ENCODE data around the gene GCG.
A peak's percentile ranks its signal among the peaks of the same experiment; 100 is the strongest.

GCG gene

DNA sequence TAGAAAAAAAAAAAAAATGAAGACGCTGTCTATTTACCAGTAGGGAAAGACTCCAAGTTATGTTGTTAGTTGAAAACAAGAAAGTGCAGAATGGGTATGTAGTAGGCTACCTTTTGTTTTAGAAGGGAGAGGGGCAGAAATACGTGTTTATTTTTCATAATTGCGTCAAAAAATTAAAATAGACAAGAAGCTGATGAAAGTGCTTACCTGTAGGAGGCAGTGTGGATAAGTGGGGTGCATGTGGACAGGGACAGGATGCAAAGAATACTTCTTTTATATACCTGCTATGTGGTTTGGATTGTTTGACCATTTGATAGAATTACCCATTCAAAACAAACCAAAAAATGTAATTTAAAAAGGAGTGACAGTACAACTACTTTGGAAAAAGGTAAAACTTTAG, 3.0 kb upstream of the GCG start:
- Histone ChIP-seq H4K20me1 (ENCODE audit: low read depth, low read length) (0 out of 2 replicates have a peak, but pooled peaks cover 3% of the 10 kb centered on the region), H3K4me3 (ENCODE audit: insufficient read depth, low read length, poor library complexity, severe bottlenecking) (no peak overlapping the region), H3K27ac (ENCODE audit: low read depth, low read length) (no peak overlapping the region), H3K27me3 (ENCODE audit: low read length) (no peaks in the 10 kb centered on the region), H3K4me2 (ENCODE audit: low read depth, low read length, poor library complexity, severe bottlenecking) (no peak overlapping the region), H3K9me2 (replicated peaks; ENCODE audit: insufficient read depth, low read length) (no peaks in the 10 kb centered on the region), H3K36me3 (ENCODE audit: low read length) (no peaks in the 10 kb centered on the region), H3K79me2 (ENCODE audit: insufficient read depth, low read length) (no peaks in the 10 kb centered on the region), H3K9me3 (ENCODE audit: insufficient read depth, low read length) (no peaks in the 10 kb centered on the region), H2AFZ (ENCODE audit: low read depth, low read length, severe bottlenecking) (no peak overlapping the region), H3K9ac (ENCODE audit: low read length) (no peak overlapping the region), H3F3A (ENCODE audit: insufficient read depth) (no peaks in the 10 kb centered on the region)
- TF ChIP-seq EZH2phosphoT487 (conservative IDR thresholded peaks at IDR 0.05; ENCODE audit: low read length) (no peak), CTCF (IDR thresholded peaks at IDR 0.05; ENCODE audit: insufficient read depth, low read length, poor library complexity, severe bottlenecking) (no peak)

- Histone ChIP-seq H3K9me3 (ENCODE audit: insufficient read depth, low read length) (no peaks in the 10 kb centered on the region), H3K27ac (ENCODE audit: low read depth, low read length) (no peak overlapping the region), H3K9me2 (replicated peaks; ENCODE audit: insufficient read depth, low read length) (no peaks in the 10 kb centered on the region), H3K79me2 (ENCODE audit: insufficient read depth, low read length) (no peaks in the 10 kb centered on the region), H3K36me3 (ENCODE audit: low read length) (no peaks in the 10 kb centered on the region), H3K4me3 (ENCODE audit: insufficient read depth, low read length, poor library complexity, severe bottlenecking) (no peak overlapping the region), H3F3A (ENCODE audit: insufficient read depth) (no peaks in the 10 kb centered on the region), H3K4me2 (ENCODE audit: low read depth, low read length, poor library complexity, severe bottlenecking) (no peak overlapping the region), H3K9ac (ENCODE audit: low read length) (no peak overlapping the region), H3K27me3 (ENCODE audit: low read length) (no peaks in the 10 kb centered on the region), H2AFZ (ENCODE audit: low read depth, low read length, severe bottlenecking) (no peak overlapping the region), H4K20me1 (ENCODE audit: low read depth, low read length) (0 out of 2 replicates have a peak, but pooled peaks cover 3% of the 10 kb centered on the region)
- TF ChIP-seq CTCF (IDR thresholded peaks at IDR 0.05; ENCODE audit: insufficient read depth, low read length, poor library complexity, severe bottlenecking) (peak; percentile 73), EZH2phosphoT487 (conservative IDR thresholded peaks at IDR 0.05; ENCODE audit: low read length) (no peak)
Observed at GRCh38 chr2:162153608-162154224, 1.7 kb upstream of the GCG start.

GRCh38 chr2:162149940-162150339, 2.1 kb downstream of the GCG start:
- TF ChIP-seq EZH2phosphoT487 (conservative IDR thresholded peaks at IDR 0.05; ENCODE audit: low read length) (no peak), CTCF (IDR thresholded peaks at IDR 0.05; ENCODE audit: insufficient read depth, low read length, poor library complexity, severe bottlenecking) (no peak)
- Histone ChIP-seq H3K9me3 (ENCODE audit: insufficient read depth, low read length) (no peaks in the 10 kb centered on the region), H3K9me2 (replicated peaks; ENCODE audit: insufficient read depth, low read length) (no peaks in the 10 kb centered on the region), H3K9ac (ENCODE audit: low read length) (no peak overlapping the region), H3K27ac (ENCODE audit: low read depth, low read length) (no peak overlapping the region), H4K20me1 (ENCODE audit: low read depth, low read length) (0 out of 2 replicates have a peak, but pooled peaks cover 3% of the 10 kb centered on the region), H3F3A (ENCODE audit: insufficient read depth) (no peaks in the 10 kb centered on the region), H3K27me3 (ENCODE audit: low read length) (no peaks in the 10 kb centered on the region), H3K79me2 (ENCODE audit: insufficient read depth, low read length) (no peaks in the 10 kb centered on the region), H3K4me2 (ENCODE audit: low read depth, low read length, poor library complexity, severe bottlenecking) (no peak overlapping the region), H3K36me3 (ENCODE audit: low read length) (no peaks in the 10 kb centered on the region), H2AFZ (ENCODE audit: low read depth, low read length, severe bottlenecking) (no peak overlapping the region), H3K4me3 (ENCODE audit: insufficient read depth, low read length, poor library complexity, severe bottlenecking) (no peak overlapping the region)

Data from SU-DHL-6 (cell line).